ENCODE results near the gene FARP1.

FARP1 gene

DNA sequence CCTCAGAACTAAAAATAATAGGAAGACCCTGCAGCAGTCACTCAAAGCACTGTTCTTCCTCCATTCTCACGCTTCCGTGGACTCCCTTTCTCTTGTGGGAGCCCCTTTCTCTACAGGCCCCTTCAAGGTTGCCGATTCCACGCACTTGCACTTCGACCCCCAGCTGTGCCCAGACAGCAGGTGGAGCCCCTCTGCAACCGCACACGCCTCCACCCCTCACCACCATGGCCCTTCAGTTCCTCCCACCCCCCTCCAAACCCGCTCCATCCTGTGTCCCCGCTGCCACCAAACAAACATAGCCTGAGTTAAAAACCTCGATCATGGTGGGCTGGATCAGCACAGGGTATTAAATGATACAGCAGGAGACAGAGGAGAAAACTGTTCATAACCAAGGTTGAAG is 331.4 kb downstream of the FARP1 start:
- no peak for DNase-seq

DNA sequence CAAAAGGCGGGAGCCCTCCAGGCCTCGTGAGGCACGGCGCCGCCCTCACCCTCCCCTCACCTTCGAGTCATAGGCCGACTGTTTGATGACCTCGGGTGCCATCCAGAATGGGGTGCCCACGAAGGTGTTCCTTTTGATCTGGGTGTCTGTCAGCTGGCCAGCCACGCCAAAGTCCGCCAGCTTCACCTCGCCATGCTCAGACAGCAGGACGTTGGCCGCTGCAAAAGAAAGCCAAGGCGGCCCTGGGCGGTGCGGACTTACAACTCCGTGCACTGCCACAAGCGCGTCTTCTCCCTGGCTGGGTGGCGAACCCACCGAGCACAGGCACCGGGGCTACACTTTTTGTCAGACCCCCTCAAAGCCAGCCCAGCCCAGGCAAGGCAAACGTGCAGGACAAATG is 331.9 kb downstream of the FARP1 start:
- DNase-seq, result no peak

DNA sequence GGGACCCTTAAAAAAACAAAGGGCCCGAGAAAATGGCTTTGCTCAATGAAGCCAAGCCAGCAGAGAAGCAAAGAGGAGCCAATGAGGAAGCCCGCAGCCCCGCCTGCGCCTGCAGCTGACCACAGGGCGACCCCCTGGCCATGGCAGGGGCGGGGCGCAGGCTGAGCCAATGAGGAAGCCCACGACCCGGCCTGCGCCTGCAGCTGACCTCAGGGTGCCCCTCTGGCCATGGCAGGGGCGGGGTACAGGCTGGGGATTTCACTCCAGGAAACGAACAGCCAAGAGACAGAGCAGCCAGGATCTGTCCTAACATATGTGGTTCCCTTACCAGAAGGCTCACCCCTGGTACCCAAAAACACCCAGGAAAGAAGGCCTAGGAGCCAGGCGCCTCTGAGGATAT is 332.6 kb downstream of the FARP1 start:
- DNase-seq, result no peak

DNA sequence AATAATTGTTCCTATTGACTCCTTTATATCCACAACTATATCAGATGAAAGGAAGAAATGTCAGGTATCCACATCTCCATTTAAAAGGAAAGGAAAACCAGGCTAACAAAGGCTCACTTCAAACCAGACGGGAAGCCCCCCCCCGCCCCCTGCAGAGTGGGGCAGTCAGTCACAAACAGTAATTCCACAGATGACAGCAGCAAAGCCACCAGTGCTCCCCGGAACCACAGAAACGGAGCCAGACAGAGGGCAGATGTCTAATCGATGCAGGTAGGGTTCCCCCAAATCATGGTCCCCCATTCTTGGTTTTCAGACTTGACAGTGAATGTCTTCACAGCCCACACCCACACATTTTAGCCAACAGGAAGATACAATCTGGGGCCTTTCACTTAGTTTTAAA is 333.2 kb downstream of the FARP1 start:
- DNase-seq, result peak; percentile 61

DNA sequence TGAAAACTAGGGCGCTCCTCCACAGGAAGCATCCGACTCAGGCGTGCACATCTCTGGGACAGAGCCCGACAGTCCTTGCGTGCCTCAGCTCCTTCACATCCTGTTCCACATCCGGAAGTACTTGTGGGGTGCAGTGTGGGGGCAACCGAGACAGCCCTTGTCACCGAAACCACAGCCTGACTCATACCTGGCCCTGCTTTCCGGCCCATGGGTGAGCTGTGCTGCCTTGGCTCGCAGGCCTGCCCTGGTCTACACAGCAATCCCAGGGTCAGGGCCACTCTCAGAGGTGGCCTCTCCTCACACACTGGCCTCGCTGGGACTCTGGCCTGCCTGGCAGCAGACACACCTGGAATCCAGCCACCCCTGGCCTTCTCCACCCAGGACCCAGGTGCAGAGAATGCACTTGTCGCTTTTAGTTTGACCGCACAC is 333.7 kb downstream of the FARP1 start:
- peak; percentile 79 for DNase-seq

DNA sequence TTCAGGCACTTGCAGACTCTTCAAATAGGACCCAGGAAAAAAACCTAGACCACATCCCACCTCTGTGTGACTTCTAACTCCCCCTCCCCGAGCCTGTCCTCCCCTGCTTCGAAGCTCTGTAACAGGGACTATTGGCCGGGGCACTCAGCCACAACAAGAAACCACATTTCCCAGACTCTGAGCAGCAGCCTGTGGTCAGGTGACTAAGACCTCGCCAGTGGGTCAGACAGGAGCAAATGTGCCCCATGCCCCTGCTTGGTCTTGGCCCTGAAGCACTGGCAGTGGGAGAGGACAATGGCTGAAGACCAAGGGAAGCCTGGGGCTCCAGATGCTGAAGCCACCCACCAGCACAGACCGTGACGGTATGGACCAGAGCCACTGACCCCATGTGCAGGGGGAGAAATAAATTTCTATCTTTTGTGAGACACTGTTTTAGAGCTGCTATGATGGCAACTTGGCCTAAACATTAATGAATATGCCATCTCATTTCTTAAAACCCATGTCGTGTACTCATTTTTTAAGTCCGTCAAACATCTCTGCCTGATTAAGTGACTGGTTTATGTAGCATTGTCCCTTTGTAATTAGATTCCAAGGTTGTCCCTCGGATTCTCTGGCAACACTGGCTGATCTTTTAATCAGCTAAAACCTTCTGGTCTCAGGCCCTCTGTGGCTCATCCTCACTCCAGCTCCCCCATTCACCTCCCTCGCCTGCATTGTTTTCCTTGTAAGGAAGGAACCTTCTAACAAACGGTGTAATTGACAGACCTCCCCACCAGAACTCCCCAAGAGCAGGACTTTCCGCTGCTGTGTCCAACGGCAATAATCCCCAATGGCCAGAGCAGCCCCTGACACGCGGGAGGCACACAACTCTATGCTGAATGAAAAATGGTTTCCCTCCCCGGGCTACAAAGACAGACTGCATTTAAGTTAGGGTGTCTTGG is 335.6 kb downstream of the FARP1 start:
- DNase-seq, result no peak

DNA sequence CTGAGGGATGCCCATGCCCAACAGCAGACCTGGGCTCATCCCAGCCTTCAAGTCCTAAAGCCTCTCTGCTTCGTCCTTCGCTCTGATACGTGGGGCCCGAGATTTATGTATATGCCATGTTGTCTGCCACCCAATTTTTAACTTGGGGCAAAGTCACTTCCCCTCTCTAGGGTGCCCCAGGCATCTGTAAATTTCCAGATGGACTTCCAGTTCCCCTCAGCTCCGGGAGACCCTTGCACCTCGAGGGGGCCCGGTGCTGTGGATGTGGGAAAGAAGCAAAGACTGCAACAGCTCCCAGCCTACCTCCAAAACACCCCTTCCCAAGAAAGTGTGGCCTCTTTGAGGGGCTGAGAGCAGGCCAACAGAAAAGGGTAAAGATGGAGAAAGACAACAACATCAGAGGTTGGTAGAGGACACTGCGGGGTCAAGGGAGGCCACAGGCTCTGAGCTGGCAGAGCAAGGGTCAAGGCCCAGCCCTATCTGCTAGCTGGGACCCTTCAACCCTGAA is 336.7 kb downstream of the FARP1 start:
- DNase-seq, result no peak

DNA sequence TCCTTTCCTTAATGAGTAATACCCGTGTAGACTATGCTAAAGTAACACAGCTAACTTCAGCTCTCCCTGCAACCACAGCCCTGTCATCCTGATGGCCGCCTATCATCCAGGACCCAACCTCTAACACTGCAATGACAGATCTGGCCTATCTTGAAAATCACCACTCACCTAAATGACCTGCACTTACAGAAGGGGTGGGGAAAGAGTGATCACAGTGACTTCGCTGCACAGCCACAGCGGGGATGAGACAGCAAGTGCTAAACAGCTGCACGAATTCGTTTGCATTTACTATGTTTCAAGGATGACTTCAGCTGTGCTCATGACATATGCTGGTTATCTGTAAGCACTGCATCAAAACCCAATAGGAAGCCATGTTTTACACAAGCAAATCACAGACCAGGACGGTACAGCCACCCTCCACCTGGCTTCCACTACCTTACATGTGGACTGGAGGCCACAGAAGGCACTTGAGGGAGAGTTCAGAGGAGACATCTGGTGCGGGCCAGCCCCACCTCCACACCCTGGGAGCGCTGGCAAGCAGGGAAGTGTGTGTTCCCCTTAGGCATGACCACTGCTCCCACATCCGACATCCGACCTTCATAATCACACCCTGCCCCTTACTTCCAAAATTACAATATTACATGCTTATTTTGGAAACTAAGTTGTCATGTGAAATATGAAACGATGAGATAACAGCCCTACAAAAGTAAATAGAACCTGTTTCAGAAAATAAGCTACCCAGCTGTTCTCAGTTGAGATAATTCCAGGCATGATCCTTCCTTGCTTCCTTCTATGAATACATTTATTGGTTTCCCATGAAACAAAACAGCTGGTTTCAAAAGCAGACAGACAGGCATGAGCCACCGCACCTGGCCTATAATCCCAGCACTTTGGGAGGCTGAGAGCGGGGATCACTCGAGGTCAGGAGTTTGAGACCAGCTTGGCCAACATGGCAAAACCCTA is 338.3 kb downstream of the FARP1 start:
- DNase-seq, result no peak

DNA sequence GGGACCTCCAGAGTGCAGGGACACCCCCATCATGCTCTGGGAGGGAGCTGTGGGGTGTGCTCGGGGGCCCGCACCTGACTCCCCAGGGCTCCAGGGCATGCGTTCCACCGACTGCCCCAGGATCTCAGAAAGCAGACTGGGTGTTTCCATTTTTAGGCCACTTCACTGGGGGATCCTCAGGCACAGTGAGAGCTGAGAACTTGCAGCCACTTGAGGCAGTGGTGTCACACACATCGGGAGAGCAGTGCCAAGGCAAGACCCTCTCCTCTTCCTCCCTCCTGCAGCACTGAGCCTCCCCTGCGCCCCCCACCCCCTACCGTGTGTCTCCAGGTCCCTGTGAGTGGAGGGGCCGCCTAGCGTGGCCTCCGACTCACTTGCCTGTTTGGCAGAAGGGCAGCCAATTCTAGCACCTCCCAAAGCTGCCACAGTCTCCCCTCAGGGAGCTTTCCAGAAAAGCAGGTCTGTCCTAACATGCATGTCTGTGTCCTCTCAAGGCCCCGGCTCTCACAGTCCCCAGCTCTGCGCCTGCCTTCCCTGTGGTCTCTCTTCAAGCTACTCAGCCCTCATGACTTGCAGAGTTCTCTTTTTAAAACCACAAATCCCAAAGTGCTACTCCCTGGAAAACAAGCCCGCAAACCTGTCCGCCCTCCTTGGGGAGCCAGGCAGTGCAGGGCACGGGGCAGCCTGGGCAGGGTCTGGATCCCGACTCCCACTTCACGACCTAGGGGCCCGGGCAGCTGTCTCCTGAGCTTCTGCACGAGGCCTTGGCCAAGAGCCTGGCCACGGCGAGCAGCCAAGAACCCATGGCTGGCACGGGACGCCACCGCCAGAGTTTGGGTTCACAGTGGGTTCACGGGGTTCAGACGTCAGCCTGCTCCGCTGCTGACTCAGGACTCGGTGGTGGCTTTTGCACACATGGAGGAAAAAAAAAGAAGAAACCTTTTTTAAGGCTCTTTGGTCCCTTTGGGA is 339.9 kb downstream of the FARP1 start:
- no peak for DNase-seq

DNA sequence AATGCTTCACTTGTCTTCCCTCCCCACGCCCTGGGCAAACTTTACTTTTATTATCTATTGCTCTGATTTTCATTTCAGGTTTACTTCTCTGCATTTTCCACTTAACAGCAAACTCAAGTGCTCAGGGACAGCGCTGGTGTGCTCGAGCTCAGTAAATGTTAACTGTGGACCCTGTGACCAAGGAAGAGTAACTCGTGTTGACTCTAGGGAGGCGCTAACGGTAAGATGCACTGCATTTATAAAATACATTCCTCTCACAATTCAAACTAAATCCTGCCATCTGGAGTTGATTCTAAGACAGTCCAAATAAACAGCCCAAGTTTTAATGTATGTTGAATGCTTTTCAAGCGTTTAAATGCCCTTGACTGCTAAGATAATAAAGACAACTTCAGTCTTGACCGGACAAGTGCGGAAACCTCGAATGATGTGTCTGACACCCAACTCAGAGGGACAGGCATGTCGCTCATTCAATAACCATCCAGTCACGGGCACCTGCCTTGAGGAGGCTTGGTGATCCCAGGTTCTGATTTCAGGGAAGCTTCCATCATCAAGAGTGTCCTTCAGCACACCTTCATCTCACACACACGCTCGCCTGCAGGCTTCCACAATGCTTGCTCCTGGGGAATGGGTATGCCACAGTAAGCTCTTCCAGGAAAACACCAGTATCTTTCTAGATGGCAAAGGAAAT is 340.9 kb downstream of the FARP1 start:
- DNase-seq, result no peak

DNA sequence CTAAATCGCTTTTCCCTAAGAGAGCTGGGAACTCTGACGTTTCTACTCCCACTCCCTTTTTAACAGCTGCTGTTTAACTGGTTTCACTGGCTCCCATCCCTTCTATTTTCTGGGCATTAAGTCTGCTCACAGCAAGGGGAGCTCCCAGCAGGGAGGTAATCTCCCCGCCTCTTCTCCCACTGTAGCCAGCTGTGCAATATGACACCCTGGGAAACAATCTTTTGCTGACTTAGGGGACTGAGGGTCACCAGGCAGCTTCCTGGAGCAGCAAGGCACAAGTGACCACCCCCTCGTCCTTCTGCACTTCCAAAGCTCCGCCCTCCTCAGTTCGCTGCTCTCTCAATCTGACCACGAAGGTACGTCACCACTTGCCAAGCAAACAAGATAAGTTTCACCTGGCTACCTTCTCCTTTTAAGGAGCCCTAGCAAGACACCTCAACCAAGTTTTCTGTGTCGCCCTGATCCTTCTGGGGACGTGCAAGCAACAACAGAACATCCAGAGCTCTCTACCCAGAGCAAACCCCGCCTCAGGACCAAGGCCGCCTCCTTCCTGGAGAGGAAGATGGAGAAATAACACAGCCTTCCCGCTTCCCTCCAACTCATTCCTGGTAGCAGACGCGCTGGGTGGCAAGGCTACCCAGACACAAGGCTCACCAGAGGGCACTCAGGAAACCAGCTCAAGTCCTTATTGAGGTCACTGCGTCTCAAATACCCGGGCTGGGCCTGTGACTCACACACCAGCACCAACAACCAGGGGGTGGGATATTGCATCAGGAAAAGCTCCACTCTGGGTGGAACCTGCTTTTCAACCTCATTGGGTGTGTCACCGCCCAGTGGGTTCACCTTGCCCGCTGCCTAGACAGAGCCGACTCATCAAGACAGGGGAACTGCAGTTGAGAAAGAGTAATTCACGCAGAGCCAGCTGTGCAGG is 341.7 kb downstream of the FARP1 start:
- peak; percentile 66 for DNase-seq

DNA sequence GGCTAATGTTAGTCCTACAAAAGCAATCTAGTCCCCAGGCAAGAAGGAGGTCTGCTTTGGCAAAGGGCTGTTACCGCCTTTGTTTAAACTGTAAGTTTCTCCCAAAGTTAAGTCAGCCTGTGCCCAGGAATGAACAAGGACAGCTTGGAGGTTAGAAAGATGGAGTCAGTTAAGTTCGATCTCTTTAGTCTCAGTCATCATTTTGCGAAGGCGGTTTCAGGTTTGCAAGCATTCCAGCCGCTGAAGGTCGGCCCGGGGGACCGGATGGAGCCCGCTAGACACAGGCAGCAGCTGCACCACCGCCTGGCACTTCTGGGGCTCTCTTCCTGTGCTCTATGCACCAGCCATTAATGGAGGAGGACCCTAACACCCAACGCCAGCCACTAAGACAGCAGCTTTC is 342.7 kb downstream of the FARP1 start:
- DNase-seq, result no peak

DNA sequence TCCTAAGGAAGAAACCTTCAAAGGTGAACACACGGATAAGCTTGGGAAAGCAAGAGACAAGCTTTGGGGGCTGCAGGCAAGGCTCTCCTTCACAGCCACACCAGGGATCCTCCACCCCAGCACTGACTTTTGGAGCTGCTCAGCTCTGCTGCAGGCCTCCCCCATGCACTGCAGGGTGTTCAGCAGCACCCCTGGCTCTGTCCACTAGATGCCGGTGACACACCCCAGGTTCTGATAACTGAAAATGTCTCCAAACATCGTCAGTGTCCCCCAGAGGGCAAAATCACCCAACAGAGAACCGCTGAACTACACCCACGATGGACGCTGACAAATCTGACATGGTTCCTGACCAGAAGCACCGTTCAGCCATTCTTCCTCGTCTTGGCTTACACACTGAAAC is 343.5 kb downstream of the FARP1 start:
- no peak for DNase-seq

DNA sequence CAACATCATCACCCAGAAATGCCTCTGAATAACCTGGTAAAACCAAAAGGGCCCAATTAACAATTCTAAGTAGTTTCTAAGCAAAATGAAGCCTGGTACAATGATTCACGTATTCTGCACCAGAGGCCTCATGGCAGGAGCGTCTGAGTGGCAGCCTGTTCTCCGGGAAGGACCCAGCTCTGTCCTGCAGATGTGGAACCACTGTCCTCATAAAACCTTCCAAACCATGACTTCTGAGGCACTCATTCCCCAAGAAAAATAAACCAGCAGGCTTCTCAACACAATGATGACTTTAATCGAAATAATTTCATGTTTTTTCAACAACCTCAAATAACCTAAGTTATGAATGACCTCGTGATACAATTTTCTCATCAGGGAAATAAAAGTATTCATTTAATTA is 344.1 kb downstream of the FARP1 start:
- DNase-seq, result no peak

DNA sequence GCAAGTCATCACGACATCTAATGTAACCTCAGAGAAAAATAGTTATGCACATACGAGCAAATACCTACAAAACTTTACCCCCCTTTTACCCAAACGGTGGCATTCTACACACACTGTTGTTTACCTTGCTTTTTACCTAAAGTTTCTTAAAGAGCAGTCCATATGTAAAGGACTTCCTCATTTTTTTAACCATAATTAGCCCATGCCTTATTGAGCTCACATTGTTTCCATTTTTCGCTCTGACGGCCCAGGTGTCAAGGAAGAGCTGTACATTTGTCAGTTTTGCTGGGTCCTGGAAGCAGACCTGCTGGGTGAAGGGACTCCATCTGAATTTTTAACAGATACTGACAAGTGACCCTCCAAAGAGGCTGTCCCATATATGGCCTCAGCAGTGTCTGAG is 344.6 kb downstream of the FARP1 start:
- DNase-seq, result no peak

DNA sequence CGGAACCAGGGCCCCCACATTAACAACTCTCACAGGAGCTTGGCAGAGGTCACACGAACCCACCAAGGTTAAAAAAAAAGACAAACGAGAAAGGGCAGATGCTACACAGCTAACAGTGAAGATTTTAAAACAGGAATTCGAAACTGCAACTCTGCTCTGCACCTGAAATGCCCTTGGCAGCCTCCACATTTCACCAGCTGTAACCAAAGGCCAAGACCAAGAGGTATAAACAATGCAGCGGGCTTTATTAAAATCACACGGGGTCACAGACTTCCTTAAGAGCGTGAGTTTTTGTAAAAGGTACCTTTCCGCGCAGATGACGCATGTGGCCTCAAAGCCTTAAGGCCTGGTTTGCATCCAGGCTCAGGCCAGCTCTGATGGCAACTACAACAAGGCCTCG is 345.8 kb downstream of the FARP1 start:
- DNase-seq, result no peak

DNA sequence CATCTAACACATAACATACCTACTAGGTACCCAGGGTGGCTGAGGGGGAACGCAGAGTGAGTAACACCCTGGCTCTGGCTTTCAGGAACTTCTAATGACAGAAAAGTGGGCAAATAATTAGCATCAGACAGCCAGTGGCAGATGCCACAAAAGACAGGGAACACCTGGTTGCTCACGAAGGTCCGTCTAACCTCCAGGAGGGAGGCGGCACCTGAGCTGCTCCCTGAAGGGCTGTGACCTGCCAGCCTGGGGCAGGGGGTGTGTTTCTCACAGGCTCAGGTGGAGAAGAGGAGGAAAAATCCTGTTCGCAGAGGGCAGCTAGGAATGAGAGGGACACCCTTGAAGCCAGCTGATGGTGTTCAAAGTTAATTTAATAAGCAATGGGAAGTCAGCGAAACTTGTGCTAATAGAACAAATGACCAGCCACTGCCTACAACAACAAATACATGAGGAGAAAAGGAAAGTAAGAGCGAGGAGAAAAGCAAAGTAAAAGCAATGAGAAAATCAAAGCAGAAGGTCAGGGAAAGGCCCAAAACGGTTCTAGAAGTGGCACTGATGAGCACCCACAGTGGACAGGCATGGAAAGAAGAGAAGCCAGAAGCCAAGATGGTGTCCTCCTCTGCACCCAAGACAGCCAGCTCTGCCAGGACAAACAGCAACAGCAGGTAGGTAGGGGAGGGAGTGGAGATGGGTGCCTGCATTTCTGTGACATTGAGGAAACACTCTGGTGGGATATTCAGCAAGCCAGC is 346.7 kb downstream of the FARP1 start:
- DNase-seq, result no peak

DNA sequence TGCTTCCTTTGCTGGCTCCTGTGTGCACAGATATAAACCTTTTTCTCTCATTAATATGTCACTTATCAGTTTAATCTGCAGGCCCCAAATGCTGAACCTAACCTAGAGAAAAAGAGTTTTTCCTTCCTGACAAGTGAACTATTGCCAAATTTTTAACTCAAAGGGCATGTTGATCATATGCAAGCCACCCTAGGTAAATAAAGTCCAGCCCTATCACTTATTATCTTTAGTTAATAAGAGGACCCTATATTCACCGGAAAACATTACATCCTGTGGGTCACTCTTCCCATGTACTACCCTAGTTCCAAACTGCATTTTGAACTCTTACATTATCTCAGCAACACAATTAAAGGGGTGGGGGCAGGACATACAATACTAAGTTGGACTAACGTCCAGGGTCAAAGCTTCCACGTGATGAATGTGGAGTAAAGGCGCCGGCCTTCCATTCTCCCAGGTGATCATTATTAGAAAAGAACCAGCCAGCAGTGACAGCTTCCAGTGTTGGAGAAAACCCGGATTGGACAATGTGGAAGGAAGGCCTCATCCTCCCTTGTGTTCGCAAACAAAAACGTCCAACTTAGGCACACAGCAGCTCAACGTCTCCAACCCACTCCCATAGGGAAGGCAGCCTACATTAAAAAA is 347.4 kb downstream of the FARP1 start:
- DNase-seq, result no peak

DNA sequence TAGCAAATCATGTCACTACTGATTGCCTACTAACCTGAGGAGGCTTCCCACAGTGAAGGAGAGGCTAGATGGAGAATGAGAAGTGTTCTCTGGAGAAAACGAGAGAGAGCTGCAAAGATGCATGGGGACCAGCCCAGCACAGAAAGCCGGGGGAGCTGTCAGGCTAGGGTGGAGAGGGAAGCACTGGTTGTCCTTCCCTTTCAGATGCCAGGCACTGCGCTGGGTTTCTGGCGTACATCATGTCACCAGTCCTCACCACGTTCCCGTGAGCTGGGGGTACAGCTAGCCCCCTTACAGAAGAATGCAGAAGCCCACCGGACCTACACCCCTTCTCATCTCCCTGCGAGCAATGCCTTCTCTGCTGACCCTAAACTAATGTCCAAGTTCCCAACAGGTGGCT is 348.0 kb downstream of the FARP1 start:
- no peak for DNase-seq

All from effector CD4-positive, alpha-beta T cell (primary cell).